ENCODE results near the gene DACT1.

- no peak for TF ChIP-seq POLR2A (IDR thresholded peaks at IDR 0.05)
- TF ChIP-seq, protein P1, sequence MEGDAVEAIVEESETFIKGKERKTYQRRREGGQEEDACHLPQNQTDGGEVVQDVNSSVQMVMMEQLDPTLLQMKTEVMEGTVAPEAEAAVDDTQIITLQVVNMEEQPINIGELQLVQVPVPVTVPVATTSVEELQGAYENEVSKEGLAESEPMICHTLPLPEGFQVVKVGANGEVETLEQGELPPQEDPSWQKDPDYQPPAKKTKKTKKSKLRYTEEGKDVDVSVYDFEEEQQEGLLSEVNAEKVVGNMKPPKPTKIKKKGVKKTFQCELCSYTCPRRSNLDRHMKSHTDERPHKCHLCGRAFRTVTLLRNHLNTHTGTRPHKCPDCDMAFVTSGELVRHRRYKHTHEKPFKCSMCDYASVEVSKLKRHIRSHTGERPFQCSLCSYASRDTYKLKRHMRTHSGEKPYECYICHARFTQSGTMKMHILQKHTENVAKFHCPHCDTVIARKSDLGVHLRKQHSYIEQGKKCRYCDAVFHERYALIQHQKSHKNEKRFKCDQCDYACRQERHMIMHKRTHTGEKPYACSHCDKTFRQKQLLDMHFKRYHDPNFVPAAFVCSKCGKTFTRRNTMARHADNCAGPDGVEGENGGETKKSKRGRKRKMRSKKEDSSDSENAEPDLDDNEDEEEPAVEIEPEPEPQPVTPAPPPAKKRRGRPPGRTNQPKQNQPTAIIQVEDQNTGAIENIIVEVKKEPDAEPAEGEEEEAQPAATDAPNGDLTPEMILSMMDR (IDR thresholded peaks at IDR 0.05) = no peak
Measured at GRCh38 chr14:58626431-58626831, 11.3 kb upstream of the DACT1 start.

All from lower leg skin (tissue), 3 donors.